Breast epithelium (tissue), 3 donors: ENCODE measurements around the gene ADRM1.

Experiments used
- POLR2A ChIP-seq: fragments of 450-650 bp; IDR thresholded peaks from one replicate; pipeline ENCODE4 v1.6.1; 2016; ENCODE audit warnings: antibody characterized with exemption, mild to moderate bottlenecking, moderate library complexity
- POLR2AphosphoS5 ChIP-seq, 3 donors: sonication (generic); formaldehyde crosslinking; IDR thresholded peaks; one replicate each; pipeline ENCODE4 v1.6.1; 2017; ENCODE audit warnings: antibody characterized with exemption in 3 of 3
- TF ChIP-seq, protein P1 (sequence below), 3 donors: fragments of 450-650 bp; IDR thresholded peaks; one replicate each; pipeline ENCODE4 v1.5.1; 2016 to 2017; ENCODE audit warnings: antibody characterized with exemption in 3 of 3, mild to moderate bottlenecking in 3 of 3, moderate library complexity in 3 of 3

- TF ChIP-seq POLR2A (no peak), POLR2AphosphoS5 (IDR thresholded peaks at IDR 0.05) (no peak)
- TF ChIP-seq, protein P1, sequence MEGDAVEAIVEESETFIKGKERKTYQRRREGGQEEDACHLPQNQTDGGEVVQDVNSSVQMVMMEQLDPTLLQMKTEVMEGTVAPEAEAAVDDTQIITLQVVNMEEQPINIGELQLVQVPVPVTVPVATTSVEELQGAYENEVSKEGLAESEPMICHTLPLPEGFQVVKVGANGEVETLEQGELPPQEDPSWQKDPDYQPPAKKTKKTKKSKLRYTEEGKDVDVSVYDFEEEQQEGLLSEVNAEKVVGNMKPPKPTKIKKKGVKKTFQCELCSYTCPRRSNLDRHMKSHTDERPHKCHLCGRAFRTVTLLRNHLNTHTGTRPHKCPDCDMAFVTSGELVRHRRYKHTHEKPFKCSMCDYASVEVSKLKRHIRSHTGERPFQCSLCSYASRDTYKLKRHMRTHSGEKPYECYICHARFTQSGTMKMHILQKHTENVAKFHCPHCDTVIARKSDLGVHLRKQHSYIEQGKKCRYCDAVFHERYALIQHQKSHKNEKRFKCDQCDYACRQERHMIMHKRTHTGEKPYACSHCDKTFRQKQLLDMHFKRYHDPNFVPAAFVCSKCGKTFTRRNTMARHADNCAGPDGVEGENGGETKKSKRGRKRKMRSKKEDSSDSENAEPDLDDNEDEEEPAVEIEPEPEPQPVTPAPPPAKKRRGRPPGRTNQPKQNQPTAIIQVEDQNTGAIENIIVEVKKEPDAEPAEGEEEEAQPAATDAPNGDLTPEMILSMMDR (IDR thresholded peaks at IDR 0.05) = no peak
These were observed 37.4 kb upstream of the ADRM1 start for GRCh38 chr20:62265365-62265764.
